RCC 7860 (cell line): ENCODE results near the gene FOXO6.
"Not testable (repeated sequence)": the region's sequence is repeated elsewhere in the genome, so short reads cannot be mapped to it uniquely, and the experiment has no call there.

ENCODE experiments used
- DNase-seq: peaks from one replicate; pipeline ENCODE4 v3.0.0-alpha.2; 2015; ENCODE audit warnings: low spot score
- FAIRE-seq: peaks from 2 replicates; lab custom pipeline; 2012; peaks lifted over from hg19 to GRCh38; lab: Jason Lieb, UNC

The FOXO6 gene

GRCh38 chr1:41328780-41329640 is 32.2 kb upstream of the FOXO6 start:
- DNase-seq (no peak), FAIRE-seq (no peak)

DNA sequence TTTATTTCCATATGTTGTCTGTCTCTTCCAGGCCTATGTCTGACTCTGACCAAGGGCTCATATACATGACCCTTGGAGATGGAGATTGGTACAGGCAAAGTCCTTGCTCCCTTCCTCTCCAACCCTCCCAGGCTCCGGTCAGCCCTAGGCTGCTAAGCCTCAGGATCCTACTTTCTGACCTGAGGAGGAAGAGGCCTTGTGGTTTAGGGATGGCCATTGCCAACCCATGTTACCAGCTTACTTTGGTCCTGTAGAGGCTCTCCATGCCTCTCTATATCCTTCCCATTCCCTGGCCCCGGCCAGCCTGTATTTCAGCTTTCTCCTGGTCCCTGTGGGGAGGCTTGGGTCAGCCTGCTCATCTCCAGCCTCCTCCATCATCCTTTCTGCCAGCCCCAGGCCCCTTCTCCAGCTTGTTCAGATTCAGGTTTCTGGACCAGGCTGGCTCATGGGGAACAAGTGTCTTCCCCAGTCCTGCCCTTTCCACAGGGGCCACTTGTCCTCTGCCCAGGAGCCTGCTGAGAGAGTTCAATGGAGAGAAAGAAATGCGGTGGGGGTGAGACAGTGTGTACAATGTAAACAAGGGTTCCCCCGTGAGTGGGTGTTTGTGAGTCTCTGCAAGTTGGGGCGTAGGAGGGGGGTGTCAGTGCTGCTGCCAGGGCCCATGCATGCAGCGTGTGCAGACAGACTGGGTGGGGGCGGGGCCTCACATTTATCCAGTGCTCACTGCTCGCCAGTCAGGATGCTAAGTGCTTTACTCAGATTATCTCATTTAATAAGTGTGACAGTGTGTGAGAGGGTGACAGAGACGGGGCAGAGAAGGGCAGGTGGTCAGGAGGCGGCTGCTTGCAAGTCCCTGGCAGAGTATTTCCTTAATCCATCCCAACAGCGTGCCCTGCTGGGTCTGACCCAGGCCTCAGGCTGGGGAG is 31.3 kb upstream of the FOXO6 start:
- FAIRE-seq (no peak), DNase-seq (no peak)

DNA sequence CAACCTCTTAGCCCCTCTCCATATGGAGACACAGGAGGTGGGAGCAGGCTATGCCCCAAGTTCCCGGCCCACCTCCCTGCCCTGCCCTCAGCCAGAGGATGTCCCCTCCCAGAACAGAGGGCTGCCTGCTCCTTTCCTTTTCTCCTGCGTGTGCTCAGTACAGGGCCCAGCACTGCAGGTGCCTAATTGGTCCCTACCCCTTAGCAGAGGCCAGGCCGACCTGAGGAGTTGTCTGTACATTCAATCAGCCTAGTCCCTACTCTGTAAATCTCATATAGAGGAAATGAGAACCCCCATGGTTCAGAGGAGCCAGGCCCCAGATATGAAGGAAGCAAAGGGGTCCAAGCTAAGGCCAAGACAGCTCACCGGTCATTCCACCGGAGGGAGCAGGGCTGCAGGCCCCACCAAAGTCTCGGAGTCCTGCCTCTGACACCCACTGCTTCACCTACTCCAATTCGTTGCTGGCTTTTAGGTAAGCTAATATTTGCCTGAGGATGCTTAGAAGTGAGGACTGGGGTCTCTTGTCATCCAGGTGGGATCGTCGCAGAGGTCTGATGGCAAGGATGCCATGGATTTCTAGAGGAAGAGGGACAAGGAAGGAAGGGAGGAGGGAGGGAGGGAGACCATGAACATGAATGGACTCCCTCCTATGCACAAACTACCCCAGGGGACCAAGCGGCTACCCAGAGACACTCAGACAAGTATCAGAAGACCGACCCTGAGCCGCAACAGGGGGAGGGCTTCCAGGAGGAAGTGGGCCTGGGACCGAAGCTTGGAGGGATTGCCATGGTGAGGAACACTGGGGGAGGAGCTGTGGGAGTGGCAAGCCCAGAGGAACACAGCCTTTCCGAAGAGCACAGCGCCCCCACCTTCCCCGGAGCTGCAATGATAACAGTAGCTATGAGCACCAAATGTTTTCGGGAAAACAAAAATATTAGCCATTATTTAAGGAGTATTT is 30.4 kb upstream of the FOXO6 start:
- FAIRE-seq (no peak), DNase-seq (no peak)

DNA sequence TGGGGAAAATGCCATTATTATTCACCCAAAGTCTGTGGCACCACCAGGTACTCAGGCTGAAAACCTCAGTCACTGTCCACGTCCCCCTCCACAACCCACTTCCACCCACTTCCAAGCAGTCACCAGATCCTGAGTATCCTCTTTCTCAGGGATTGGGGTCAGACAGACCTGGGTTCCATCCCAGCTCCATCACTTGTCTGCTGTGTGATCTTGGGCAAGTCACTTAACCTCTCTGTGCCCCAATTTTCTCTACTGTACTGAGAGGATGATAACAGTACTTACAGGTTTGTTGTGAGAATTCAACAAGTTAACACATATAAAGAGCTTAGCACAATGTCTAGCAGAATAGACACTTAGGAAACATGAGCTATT is 29.7 kb upstream of the FOXO6 start:
- DNase-seq (no peak), FAIRE-seq (no peak)

DNA sequence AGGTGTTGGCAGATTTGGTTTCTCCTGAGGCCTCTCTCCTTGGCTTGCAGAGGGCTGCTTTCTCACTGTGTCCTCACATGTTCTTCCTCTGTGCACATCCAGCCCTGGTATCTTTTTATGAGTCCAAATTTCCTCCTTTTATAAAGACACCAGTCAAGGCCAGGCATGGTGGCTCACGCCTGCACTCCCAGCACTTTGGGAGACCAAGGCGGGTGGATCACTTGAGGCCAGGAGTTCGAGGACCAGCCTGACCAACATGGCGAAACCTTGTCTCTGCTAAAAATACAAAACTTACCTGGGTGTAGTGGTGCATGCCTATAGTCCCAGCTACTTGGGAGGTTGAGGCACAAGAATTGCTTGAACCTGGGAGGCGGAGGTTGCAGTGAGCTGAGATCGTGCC is 29.1 kb upstream of the FOXO6 start:
- FAIRE-seq, DNase-seq: not testable (repeated sequence)

GRCh38 chr1:41333146-41333784 is 28.0 kb upstream of the FOXO6 start:
- FAIRE-seq (peak; percentile 10), DNase-seq (peak; percentile 80)

- FAIRE-seq, result no peak
- no peak for DNase-seq
Observed at GRCh38 chr1:41338820-41339219, 22.4 kb upstream of the FOXO6 start.

GRCh38 chr1:41340655-41341364 is 20.4 kb upstream of the FOXO6 start:
- FAIRE-seq, result no peak
- no peak for DNase-seq

DNA sequence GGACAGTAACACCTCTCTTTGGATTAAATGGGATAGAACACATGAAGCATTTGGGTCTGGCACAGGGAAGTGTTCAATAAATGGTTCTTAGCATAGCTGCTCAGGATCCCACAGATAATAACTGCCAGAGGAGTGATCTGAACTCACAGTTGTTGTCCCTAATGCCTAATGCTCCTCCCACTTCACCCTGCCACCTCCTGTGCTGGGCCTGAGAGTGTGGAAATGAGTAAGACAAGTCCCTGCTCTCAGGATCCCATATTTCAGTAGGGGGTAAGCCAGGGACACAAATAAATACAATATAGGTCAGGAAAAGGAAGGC is 19.9 kb upstream of the FOXO6 start:
- FAIRE-seq, result no peak
- DNase-seq, result no peak

- DNase-seq (no peak), FAIRE-seq (no peak)
Observed at GRCh38 chr1:41341772-41342562, 19.3 kb upstream of the FOXO6 start.

GRCh38 chr1:41342774-41343355 is 18.4 kb upstream of the FOXO6 start:
- FAIRE-seq (no peak), DNase-seq (no peak)

DNA sequence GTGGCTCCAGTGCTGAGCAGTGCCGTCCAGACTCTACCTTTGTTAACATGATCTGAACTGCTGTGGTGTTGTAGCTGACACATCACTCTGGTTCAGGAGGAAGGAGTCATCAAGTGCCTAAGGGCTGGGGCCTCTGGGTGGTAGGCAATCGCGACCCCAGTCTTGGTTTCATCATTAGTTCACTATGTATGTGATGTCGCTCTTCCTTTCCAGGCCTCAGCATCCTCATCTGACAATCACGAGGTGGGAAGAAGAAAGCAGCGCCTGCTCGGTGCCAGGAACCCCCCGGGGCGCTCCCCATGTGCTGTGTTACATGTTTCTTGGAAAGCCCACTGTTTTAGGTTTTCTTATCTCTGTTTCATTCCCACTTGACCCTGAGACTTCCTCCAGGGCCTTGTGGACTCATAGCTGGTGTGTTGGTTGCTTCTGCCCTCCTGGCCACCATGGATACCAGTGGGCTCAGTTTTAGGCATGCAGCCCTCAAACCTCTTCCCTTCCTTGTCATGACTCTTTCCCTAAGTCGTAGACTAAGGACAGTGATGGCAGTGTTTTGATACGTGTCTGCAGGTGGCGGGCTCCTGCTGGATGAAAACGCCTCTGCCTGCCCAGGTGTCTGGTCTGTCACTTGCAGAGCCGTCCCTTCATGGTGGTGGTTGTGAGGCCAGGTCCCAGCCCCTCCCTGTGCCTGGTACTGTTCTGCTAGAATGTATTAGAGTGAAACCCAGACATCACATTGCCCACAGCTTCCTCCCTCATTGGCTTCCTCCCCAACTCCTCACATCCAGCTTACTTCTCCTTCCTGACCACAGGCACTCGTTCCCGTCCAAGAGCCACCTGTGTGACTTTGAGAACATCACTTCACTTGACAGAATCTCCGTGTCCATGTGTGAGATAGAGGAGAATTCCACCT is 17.2 kb upstream of the FOXO6 start:
- FAIRE-seq (no peak), DNase-seq (no peak)

- FAIRE-seq (no peak), DNase-seq (no peak)
Observed at GRCh38 chr1:41344708-41345159, 16.5 kb upstream of the FOXO6 start.

- FAIRE-seq (no peak), DNase-seq (no peak)
Observed at GRCh38 chr1:41345434-41346075, 15.7 kb upstream of the FOXO6 start.

- FAIRE-seq, result no peak
Observed at GRCh38 chr1:41347276-41347675, 14.0 kb upstream of the FOXO6 start.

GRCh38 chr1:41348394-41348793 is 12.8 kb upstream of the FOXO6 start:
- no peak for FAIRE-seq
- no peak for DNase-seq

More at GRCh38 chr1:41347276-41347675, 14.0 kb upstream of the FOXO6 start:
- no peak for DNase-seq
